Activated CD8-positive, alpha-beta memory T cell treated with anti-CD3 and anti-CD28 coated beads for 48 hours (primary cell): ENCODE data around the gene SAFB2.

Experiments
- DNase-seq, 3 experiments: peaks; one replicate each; pipeline ENCODE4 v3.0.0-alpha.2; 2020; ENCODE audit warnings: low read depth in 2 of 3, low spot score in 2 of 3

Gene SAFB2

DNA sequence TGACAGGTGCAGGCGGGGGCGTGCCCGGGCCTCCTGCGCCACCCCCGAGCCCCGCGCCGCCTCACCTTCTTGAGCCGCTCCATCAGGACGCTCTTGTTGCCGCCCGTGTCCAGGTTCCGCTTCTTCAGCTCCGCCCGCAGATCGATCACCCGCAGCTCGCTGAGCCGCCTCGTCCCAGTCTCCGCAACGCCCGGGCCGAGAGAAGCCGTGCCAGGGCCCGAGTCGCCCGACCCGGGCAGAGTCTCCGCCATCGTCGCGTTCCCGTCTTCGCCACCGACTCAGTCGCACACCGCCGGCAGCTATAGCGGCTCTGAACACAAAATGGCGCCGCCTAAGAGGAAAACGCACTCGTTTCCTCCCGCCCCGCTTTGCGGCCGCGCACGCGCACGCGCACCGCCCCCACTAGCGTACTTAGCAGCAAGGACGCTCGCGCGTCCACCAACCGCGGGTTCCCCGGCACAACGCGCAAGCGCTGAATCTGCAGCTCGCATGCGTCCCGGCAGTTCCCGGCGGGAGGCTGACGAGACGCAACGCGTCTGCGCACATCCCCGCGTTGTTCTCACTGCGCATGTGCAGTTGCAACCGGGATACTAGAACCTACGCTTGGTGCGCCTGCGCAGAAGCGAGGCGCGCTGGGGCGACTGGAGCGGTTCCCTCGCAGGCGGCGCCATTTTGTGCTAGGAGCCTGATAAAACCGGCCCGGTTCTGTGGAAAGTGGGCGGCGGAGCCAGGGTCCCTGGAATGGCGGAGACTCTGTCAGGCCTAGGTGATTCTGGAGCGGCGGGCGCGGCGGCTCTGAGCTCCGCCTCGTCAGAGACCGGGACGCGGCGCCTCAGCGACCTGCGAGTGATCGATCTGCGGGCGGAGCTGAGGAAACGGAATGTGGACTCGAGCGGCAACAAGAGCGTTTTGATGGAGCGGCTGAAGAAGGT is at the start of gene SAFB2, which contains the start of gene SAFB:
Gene SAFB2 (minus strand): TSS at position 312 of the 932 bp plus-strand sequence. CDS start 61 bp downstream, at position 251.
Gene SAFB (plus strand): TSS at position 619 of the 932 bp plus-strand sequence. CDS start 123 bp downstream, at position 742.
- peak; percentile 84 to 100 (median 95) for DNase-seq

DNA sequence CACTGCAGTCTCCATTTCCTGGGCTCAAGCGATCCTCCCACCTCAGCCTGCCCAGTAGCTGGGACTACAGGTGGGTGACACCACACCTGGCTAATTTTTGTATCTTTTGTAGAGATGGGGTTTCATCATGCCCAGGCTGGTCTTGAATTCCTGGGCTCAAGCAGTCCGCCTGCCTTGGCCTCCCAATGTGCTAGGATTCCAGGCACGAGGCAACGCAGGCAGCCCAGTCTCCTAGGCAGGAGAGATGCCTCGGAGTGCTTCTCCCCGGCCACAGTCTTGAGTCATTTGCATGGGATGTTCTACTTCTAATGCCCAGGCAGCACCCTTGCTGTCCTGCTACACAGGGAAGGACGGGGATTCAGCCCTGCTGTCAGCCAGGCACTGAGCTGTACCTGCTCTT is 49.0 kb upstream of the SAFB2 start:
- DNase-seq, result no peak

DNA sequence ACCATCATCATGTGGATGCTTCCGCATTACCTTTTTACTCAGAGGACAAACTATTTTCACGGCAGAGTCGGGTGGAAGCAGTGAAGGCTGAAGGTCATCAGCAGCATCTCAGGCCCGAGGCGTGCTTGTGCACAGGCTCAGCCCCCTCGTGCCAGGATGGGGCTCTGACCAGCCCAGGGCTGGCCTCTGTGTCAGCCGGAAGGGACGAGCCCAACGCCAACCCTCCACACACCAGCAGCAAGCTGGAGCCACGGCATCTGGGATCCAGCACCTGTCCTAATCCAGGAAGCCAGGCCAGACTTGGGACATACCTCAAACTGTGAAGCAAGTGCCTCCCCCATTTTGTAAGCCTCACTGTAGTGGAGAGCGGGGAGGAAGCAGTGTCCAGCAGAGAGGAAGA is 46.6 kb upstream of the SAFB2 start:
- no peak for DNase-seq

DNA sequence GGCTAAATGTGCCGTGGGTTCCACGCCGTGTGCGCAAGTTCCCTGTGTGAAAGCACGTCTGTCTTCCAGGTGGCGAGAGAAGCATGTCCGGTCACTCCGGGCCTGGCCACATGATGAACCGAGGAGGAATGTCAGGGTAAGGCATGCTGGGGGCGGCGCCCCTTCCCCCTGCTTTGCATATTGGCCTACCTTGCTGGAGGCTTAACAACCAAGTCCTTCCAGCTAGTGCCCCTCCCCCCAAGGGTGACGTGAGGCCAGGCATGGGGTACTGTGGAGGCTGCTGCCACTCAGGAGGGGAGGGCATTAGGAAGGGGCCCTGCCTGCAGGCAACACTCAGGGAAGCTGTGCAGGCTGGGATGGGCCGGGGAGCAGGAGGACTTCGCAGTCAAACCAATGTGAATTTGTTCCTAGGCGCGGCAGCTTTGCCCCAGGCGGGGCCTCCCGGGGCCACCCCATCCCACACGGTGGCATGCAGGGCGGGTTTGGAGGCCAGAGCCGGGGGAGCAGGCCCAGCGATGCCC is 45.2 kb upstream of the SAFB2 start:
- no peak for DNase-seq

DNA sequence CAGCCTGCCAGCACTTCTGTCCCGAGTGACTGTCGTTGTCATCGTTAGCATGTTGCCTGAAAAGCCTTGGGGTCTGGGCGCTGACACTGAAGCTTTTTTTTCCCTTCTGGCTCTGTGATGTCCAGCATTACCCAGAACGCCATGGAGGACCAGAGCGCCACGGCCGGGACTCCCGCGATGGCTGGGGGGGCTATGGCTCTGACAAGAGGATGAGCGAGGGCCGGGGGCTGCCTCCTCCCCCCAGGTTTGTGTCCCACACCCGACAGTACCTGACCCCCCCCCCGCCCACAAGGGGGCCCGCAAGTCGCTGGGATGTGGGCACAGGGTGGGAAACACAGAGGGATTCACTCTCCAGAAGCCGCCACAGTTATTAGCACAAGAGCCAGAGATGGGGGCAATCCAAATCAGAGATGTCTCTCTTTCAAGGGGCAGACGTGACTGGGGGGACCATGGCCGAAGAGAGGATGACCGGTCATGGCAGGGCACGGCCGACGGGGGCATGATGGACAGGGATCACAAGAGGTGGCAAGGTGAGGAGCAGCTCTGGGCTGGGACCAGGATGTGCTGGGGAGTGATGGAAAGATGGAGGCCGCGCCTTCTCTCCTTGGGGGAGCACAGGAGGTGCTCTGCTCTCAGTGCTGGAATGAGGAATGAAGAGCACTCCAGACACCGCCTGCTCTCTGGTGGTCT is 44.5 kb upstream of the SAFB2 start:
- no peak for DNase-seq

DNA sequence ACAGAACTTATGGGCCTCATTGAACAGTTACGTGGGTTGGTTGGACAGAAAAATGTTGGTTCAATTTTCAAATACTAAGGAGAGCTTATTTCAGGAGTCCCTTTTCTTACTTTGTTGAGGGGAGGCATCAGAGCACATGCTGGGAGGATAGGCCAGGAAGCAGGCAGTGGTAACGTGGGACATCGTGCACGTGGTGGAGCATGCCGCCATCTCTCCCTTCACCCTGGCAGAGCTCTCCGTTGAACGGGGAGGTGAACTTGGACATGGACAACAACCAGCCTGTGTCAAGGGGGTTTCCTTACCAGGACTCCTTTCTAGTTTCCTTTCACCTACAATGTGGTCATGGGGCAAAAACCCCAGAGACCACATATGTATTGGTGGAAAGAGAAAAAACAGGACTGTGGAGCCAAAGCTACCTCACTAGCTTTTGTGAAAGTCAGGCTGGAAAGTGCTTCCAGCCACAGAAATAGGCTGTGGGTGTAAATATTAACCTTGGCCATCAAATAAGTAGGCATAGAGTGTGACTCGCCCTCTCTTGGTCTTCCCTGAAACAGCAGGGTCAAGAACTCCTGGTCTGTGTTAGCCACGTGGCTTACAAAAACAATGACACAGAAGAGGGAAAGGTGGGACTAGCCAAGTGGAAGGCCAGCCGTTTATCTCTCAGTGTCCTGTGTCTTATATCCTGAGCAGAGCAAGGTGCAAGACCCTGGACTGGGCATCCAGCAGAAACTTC is 43.4 kb upstream of the SAFB2 start:
- no peak for DNase-seq

DNA sequence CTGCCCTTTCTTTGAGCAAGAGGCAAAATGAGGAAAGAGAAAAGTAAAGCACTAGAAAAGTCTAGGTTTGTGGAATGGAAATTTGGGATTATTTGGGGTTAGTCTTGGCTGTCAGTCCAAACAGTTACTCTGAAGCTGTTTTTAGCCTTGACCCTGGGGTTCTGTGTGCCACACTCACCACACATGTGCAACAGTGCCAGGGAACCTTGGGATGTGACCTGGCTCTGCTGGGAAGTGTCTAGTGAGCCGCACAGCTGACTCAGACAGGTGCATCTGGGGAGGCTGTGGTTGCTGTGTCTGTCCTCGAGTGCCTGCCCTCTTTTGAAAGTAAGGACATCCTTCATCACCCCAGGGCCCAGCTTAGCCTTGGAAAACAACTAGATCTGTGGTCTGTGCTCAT is 41.9 kb upstream of the SAFB2 start:
- no peak for DNase-seq

DNA sequence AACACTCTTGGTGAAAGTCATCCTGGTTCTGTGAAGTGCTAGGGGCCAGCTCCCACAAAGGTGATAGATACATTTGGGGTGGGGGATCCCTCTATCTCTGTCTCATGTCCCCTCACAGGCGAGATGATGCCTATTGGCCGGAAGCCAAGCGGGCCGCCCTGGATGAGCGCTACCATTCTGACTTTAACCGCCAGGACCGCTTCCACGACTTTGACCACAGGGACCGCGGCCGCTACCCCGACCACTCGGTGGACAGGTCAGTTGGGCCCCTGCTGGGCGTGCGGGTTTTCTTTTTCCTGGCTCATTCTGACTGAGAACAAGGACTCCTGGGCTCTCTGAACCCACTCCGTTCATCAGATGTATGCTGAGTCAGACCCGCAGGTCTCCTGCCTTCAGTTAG is 41.3 kb upstream of the SAFB2 start:
- no peak for DNase-seq

DNA sequence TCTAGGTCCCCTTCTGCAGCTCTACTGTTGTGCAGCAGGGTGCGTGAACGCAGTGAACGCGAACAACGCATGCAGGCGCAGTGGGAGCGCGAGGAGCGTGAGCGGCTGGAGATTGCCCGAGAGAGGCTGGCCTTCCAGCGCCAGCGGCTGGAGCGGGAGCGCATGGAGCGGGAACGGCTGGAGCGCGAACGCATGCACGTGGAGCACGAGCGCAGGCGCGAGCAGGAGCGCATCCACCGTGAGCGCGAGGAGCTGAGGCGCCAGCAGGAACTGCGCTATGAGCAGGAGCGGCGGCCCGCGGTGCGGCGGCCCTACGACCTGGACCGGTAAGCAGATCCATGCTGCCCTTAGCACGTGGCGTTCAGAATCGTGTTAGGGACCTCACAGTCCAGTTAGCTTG is 38.9 kb upstream of the SAFB2 start:
- no peak for DNase-seq

DNA sequence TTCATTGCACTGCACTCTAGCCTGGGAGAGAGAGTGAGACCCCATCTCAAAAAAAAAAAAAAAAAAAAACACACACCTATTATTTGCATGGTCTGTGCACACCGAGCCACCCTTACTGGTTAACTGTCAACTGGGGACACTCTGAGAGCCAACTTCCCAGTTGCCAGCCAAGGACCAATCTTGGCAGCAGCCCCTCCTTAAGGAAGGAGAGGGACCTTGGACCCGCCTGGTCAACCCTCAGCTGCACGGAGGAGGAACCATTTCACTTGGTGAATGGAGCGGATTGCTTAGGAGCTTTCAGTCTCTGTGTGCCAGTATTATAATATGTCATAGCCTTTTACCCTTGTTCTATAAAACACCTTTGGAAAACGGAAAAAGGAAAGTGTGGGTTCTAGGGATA is 32.8 kb upstream of the SAFB2 start:
- no peak for DNase-seq

DNA sequence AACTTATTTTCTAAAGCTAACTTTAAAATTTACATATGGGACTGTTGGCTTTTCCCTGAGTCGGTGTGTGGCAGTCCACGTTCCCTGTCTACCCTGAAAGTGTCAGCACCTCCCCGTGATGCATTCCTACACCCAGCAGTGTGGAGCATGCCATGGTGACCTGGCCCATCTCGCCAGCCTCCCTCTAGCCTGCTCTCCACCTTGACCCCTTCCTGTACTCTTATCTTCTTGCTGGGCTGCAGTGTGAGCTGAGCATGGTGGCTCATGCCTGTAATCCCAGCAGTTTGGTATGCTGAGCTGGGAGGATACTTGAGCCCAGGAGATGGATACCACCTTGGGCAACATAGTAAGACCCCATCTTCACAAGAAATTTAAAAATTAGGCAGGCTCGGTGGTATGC is 32.4 kb upstream of the SAFB2 start:
- no peak for DNase-seq

DNA sequence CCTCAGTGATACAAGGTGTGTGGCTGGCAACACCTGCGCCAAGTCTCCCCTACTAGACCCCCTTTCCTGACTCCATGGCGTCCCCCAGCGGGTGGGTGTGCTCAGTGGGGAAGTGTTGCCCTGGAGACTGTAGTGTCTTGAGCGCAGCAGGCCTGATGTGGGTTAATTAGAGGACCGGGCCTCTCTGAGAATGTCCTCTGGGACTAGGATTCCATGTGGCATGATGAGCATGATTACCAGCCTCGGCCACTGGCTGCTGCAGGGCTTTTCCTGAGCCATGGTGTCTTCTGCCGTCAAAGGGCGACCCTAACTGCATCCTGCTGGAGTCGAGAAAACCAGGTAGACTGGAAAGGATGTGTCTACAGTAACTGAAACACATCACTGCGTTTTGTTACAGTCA is 29.7 kb upstream of the SAFB2 start:
- DNase-seq, result no peak

DNA sequence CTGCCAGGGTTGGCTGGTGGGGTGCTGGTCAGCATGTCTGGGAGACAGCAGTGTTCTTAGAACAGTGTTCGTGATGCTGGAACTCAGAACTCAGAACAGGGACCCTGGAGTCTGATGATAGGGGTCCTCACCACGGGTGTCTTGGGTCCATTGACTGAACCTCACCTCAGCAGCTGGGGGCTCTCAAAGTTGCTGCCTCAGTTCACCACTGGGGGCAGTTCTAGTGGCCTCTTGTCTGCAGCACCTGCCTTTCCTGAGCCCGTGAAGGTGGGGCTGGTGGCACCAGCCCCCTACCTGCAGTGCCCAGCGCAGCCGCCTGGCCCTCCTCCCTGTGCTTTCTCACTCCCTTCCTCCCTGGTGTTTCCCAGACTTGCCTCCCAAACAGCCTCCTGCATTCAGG is 28.8 kb upstream of the SAFB2 start:
- DNase-seq, result no peak

DNA sequence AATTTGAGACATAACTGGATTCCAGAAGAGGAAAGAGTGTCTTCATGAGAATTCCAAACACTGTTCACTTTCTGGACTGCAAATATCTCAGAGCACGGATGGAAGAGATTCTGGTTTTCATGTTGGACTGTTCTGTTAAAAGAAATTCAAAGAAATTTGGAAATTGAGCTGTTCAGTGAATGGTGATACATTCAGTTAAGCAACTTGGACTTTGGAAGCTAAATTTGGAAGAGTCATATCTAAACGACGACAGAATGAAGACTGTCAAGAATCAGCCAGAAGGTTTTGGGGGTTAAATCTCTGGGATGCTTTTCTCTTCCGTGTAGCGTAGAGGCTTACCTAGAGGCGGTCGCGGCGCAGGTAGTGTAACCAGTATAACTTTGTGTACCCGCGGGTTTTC is 25.9 kb upstream of the SAFB2 start:
- no peak for DNase-seq

DNA sequence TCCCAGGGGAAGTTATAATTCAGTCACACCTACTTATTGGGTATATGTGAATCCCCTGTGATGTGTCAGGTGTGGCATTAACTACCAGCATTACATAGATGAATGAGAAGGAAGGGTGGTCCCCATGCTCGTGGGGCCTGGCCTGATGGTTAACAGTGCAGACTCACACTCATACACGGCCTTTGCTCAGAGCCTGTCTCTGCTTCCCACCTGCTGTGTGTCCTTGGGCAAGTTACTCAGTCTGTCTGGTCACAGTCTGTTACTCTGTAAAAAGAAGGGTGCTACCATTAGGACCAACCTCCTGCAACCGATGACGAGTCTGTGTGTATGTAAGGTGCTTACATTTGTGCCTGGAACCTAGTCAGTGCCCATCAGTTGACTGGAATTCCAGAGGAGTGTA is 24.1 kb upstream of the SAFB2 start:
- no peak for DNase-seq

DNA sequence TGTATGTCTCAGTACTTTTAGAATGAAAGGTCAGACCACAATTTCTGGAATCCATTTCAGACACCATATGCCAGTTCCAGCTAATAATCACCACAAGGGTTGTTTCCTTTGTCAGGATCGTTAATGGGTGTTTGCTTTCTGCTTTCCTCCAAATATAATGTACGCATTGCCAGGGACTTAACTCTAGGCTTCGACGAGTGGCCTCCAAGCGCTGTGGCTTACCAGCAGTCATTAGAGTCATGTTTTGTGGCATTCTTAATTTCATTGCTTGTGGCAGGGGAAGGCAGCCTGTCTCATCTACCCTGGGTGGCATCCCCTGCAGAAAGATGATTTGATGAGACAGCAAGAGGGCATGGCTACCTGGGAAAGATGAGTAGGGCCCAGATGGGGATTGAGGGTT is 22.8 kb upstream of the SAFB2 start:
- no peak for DNase-seq

DNA sequence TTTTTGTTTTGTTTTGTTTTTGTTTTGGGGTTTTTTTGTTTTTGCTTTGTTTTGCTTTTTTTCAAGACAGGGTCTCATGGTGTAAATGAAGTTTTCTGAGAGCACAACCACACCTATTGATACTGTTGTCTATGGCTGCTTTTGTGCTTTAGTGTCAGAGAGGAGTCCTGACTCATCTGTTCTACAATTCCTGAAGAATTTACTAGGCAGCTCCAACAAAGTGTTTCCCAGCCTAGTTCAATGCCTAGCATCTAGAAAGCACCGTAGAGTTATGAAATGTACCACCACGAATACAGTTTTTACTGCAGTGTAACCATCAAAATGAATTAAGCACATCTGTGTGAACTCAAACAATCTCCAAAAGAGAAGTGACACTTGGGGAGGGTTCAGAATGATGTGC is 21.5 kb upstream of the SAFB2 start:
- DNase-seq, result no peak

DNA sequence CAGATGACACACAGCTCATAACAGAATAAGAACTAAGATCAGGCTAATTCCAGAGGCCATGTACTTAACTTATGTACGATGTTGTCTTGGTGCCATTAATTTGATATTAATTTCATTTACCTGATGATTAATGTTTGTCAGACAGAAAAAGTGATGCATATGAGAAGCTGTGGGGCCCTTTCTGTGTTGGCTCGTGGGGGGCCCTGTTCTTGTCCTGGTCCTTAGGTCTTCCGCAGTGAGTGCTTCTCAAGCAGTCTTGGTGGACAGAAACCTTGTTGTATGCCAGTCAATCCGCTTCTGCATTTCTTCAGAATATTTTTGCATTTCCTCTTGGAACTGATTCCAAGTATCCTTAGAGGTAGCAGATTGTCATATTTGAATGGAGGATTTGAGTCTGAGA is 20.5 kb upstream of the SAFB2 start:
- no peak for DNase-seq

DNA sequence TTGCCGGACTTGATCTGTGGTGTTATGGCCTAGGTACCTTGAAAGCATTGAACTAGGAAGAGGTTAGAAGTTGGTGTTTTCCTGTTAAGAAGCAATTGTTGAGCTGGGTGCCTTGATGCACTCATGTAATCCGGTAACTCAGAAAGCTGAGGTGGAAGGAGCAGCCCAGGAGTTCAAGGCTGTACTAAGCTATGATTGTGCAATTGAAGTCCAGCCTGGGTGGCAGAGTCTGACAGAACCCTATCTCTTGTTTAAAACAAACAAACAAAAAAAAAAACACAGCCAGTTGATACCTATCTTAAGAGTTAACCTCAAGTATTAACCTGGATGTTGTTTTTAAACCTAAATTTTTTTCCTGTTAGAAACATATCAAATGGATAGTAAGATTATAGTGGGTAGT is 19.6 kb upstream of the SAFB2 start:
- DNase-seq, result no peak

DNA sequence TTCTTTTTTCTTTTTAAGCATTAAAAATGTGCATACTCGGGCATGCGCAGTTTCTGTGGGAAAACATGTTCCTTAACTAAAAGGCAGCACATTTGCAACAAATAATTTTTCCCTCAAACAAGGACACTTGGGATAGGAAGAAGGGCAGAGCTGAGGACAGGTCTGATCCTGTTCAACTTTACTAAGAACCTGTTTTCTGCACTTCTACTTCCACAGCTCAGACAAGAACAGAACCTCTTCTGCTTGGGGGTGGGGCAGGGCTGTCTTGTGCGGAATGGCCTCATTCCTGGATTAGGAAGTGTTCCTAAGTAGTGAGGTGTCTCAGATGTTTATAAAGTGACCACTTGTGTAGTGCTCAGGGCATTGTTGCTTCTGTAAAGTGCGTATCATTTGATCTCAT is 18.6 kb upstream of the SAFB2 start:
- no peak for DNase-seq

DNA sequence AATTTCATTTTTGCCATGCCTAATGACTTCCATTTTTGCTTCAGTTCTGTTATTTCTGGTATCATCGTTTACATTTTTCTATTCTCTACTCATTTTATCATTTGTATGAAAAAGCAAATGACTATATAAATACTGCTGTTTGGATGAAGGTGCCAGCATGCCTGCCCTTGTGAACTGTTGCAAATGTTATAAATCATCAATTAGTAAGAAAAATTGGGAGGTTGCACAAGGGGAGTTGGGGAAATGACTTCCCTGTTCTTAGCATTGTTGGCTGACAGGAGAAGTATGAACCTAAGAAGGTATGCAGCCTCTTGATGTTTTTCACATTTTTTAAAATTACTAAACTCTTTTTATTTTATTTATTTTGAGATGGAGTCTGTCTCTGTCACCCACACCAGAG is 15.4 kb upstream of the SAFB2 start:
- no peak for DNase-seq

DNA sequence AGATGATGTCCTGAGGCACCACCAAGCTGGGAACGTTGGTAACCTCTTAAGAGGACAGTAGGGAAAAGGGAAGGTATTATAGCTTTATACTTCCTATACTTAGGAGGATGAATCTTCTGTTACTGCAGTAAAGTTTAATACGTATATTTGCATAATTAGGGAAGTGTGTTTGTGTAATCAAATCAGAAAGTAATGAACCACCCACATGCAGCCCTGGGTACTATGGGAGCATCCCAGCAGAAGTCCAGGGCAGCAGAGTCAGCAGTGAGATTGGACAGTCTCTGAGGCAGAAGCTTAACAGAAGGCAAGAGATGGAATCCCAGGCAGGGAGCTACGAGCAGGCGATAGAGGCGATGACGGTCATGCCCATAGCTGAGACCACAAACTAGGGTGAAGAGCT is 12.9 kb upstream of the SAFB2 start:
- no peak for DNase-seq
